RPMI7951 (cell line): ENCODE measurements around the gene TMEM181. TPM values are rescaled to one million over a fixed set of nuclear protein-coding genes. Genes with fewer than 3 reads are reported as not detected.
"Not testable (repeated sequence)": the region's sequence is repeated elsewhere in the genome, so short reads cannot be mapped to it uniquely, and the experiment has no call there.

ENCODE experiments used
- DNase-seq: peaks from one replicate; pipeline ENCODE4 v3.0.0-alpha.2; 2012; ENCODE audit warnings: low read depth
- total RNA-seq: library from RNA; depleted of rRNA; stranded (reverse); fragments of >200 nt; shearing (Covaris generic); gene quantifications from 2 replicates; pipeline ENCODE4 v1.2.3, GENCODE V29; 2014; rRNA removed

The TMEM181 gene, protein sequence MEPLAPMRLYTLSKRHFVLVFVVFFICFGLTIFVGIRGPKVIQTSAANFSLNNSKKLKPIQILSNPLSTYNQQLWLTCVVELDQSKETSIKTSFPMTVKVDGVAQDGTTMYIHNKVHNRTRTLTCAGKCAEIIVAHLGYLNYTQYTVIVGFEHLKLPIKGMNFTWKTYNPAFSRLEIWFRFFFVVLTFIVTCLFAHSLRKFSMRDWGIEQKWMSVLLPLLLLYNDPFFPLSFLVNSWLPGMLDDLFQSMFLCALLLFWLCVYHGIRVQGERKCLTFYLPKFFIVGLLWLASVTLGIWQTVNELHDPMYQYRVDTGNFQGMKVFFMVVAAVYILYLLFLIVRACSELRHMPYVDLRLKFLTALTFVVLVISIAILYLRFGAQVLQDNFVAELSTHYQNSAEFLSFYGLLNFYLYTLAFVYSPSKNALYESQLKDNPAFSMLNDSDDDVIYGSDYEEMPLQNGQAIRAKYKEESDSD
- total RNA-seq = 32.6 and 37.6 TPM in 2 replicates

DNA sequence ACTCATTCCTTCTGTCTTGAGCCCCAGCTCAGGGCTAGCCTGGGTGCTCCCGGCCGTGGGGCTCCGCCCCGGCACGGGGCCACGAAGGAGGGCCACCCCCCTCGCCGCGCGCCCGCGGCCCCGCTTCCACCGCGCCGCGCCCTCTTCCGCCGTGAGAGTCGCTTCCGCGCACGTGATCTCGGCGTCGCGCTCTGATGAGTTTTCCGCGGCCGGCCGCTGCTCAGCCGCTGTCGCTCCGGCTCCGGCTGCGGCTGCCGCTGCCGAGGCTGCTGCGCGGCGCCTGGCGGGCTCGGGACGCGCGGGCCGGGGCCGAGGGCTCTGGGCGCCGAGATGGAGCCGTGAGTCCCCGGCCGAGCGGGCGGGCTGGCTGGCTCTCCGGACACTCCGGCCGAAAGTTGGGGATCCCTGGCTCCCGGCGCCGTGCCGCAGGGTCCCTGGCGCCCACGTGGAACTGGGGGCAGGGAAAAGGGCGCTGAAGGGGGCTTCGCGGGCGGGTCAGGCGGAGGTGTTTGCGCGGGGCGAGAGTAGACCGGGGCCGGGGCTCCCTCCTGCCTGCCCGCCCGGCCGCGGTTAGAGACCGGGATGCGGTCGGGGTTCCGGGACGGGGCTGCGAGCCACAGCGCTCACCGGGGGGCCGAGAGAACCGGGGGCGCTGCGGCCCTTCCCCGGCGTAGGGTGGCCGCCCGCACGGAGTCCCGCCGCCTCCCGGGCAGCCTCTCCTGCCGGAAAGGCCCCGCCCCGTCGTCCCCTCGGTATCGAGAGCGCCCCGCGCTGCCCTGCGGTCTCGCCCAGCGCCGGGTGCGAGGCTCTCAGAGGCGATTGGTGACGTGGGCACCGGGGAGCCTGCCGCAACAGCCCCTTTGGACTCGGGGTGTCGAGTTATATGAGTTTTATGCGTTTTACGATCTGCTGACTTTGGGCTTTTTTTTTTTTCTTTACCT is at the start of gene TMEM181:
TMEM181 (plus strand) TSS at position 197 of the 941 bp plus-strand sequence; CDS start at position 331, 134 bp downstream.
- peak; percentile 83 for DNase-seq

DNA sequence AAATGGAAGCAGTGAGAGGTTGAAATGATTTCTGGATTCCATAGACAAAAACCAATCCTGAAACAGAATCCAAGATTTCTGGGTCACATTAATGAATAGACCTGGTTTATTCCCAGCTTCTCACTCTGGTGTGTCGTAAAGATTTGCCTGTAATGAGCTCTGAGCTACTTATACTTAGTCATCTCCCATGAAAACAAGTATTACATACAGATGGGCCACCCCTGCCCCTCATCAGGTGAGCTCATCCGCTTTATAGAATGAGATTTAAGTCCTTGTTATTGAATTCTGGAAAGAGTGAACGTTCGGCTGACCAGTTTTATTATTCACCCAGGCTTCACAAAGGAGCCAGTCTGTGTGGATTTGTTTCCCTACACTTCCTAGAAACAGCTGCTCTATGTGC is 47.1 kb upstream of the TMEM181 start:
- DNase-seq = no peak

DNA sequence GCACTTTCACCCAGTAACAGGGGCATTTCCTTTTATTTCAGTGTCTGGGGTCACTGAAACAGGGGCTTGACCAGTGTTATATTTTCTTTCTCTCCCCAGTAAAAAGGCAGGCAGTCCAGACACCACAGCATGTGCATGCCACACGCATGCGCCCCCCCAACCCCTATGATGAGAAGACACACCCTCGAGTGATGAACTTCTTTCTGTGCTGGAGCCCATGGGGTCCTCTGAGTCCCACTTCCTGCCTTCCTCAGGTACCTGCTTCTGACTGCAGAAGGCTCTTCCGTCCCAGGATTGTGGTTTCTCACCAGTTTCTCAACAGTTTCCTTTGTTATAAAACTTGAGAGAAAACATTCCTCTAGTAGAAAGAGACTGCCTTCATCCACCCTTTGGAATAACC is 45.7 kb upstream of the TMEM181 start:
- no peak for DNase-seq

DNA sequence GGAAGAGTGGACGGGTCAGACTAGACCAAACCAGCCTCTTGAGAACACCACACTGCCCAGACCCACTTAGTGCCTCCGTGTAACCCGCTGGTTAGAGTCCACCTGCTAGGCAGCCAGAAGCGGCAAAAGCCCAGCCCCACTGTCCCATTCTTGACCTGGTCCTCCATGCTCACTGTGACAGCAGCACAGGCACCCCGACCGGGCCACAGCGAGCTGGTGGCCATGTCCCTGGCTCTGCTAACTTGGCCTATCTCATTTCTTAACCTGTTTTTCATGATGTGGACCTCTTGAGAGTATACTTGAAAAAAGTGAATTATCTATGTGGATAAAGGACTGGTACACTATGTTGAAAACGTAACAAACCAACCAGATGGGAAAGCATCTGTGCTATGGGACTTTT is 44.9 kb upstream of the TMEM181 start:
- no peak for DNase-seq

DNA sequence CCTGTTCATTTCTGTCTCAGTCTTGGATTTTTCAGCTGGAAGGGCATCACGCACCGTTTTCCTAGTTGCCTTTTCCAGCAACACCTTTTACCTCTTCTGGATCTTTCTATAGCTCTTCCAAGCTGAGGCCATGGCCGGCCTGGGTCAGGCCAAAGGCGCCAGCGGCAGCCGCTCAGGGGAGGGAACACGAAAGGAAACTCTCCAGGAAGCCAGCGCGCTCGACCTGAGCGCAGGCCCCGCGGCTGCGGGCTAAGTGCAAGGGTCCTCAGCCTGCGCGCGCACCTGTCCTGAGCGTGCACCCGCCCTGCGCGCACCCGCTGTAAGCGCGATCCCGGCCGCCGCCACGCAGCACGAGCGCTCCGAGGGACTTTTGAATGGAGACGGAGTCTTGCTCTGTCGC is 43.8 kb upstream of the TMEM181 start:
- DNase-seq = no peak

DNA sequence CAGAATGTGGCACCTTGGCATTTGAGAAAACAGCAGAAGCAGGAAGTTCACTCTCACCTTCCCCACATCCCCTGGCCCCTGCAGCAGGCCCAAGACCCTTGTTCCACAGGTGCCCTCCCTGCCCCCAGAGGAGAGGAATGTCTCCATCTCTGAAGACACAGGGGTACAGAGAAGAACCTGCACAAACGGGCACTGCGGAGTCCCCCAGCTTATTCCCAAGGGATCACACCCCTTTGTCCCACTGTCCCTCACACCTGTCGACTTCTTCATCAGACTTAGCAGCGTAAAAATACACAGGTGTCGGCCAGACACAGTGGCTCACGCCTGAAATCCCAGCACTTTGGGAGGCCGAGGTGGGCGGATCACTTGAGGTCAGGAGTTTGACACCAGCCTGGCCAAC is 42.9 kb upstream of the TMEM181 start:
- DNase-seq = no peak

DNA sequence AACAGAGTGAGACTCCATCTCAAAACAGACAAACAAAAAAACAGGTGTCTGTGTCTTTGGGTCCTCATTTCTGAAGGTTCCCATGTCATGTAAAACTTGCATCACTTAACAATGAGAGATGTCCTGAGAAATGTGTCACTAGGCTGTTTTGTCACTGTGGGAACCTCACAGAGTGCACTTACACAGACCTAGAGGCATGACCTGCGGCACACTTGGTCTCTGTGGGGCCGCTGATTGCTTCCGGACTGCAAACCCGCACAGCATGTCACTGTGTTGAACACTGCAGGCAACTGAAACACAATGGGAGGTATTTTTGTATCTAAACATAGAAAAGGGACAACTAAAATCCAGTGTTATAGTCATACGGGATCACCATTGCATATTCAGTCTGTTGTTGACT is 42.3 kb upstream of the TMEM181 start:
- DNase-seq = peak; percentile 65

DNA sequence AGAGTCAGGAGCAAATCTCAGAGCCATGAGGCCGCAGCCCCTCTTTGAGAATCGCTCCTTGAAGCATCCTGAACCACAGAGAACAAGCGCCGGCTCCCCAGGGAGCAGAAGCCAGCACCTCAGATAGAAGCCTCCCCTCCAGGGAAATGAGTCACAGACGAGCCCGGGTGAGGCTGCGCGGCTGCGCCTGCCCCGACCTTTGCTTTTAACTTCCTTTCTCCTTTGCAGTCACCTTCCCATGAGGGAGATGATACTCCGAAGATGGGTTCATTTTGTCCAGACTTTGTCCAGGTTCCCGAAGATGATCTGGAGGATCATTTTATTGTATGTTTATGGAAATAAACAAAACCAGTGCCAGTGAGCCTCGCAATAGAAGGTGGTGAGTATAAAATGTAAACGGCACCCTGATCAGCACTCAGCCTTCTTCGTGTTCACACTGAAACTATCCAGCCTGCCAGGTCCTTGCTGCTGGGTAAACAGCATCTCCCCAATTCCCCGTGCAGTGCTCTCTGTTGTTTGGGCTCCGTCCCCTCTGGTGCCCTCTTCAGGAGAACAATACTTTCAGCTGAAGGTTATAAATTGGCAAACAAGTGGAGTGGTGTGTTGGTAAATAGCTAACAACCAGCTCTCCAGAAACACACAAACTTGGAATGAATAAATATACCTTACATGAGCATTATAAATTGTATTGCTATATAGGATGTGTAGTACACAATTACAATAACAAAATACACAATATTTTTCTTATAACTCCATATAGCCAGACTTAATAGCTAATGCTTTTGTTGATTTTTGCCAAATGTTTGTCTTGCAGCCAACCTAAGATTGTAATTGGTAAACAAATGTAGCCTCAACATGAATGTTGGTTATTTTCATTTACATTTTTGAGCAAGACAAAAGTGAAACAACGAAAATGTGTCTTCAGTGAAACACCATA is 41.4 kb upstream of the TMEM181 start:
- DNase-seq = peak; percentile 93

DNA sequence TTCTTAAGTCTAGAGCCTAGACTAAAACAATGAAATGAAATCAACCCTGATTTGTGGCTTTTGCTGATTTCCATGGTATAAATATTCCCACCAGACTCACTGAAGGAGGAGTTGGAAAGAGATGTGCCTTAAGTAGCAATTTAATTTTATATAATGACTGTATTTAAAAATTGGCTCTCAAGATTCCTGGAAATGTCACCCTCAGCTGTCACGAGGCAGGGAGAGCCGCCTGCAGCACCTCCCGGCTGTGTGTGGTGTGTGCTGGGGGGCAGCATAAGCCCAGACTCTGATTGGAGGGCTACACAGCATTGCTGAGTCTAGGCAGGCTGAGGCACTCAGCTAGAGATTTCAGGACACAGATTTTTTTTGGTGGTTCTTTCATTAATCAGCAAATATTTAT is 40.6 kb upstream of the TMEM181 start:
- DNase-seq = no peak

DNA sequence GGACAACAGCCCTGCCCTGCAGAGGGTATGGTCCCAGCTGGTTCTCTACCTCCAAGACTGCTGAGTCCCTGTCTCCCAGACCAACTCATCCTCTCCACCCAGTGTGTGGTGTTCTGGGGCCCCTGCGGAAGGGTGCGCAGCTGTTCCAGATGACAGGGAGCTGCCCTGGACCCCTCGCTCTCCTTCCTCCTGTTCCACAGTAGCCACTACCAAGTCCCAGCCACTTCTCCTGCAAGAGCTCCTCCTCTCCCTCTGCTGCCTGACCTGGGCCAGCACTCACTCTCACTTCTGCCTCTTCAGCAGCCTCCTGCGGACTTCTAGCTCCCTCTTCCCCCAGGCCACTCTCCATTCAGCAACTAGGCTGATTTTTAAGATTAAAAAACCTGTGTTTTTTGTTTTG is 40.1 kb upstream of the TMEM181 start:
- no peak for DNase-seq

DNA sequence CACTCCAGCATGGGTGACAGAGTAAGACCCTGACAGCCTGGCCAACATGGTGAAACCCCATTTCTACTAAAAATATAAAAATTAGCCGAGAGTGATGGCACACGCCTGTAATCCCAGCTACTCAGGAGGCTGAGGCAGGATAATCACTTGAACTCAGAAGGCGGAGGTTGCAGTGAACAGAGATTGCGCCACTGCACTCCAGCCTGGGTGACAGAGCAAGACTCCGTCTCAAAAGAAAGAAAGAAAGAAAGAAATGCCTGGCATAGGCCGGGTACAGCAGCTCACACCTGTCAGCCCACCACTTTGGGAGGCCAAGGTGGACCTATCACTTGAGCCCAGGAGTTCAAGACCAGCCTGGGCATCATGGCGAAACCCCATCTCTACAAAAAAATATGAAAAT is 38.9 kb upstream of the TMEM181 start:
- not testable (repeated sequence) for DNase-seq

DNA sequence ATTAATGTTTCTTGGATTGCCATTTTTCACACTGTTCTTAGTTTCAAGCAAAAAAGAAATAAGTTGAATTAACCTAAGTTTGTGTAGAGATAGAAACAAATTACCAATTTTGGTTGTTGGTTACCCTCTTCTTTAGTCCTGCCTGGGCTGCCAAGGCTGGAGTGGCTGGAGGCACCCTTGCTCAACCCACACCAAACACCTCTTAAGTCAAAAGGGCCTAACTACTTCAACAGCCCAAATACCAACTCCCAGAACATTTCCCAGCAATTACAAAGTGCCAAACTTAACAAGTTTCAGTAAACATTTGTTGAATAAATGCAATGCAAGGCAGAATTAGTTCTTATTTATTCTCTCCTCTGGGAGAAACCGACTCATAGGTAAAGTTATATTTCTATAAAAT is 38.1 kb upstream of the TMEM181 start:
- DNase-seq = no peak

DNA sequence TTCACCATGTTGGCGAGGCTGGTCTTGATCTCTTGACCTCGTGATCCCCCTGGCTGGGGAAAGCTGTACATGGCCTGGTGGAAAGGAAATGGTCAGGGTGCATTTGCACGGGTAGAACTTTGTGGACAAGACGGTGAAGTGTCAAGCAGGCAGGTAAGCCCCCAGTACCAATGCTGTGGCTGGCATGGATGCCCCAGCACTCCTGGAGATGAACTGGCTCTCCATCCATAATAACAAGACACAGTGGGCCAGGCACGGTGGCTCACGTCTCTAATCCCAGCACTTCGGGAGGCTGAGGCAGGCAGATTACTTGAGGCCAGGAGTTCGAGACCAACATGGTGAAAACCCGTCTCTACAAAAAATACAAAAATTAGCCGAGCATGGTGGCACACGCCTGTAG is 37.3 kb upstream of the TMEM181 start:
- no peak for DNase-seq

DNA sequence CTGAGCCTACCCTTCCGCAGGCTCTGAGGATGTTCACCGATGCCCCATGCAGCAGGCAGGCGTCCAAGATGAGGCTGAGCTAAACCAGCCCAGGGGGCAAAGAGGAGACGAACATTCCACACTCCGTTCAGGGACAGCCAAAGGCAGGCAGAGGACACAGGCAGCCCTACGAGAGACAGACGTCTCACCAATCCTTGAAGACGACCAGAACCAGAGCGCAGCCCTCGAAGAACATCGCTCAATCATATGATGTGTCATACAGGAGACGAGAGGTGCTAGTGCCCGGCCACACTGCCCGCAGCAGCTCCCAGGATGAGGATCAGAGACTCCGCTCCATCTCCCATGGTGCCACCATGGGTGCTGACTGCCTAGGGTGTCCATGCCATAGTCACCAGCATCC is 35.6 kb upstream of the TMEM181 start:
- DNase-seq = no peak

DNA sequence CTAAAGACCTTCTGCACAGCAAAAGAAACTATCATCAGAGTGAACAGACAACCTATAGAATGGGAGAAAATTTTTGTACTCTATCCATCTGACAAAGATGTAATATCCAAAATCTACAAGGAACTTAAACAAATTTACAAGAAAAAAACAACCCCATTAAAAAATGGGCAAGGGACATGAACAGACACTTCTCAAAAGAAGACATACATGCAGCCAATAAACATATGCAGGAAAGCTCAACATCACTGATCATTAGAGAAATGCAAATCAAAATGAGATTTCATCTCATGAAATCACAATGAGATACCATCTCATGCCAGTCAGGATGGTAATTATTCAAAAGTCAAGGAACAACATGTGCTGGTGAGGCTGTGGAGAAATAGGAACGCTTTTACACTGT is 32.0 kb upstream of the TMEM181 start:
- not testable (repeated sequence) for DNase-seq

DNA sequence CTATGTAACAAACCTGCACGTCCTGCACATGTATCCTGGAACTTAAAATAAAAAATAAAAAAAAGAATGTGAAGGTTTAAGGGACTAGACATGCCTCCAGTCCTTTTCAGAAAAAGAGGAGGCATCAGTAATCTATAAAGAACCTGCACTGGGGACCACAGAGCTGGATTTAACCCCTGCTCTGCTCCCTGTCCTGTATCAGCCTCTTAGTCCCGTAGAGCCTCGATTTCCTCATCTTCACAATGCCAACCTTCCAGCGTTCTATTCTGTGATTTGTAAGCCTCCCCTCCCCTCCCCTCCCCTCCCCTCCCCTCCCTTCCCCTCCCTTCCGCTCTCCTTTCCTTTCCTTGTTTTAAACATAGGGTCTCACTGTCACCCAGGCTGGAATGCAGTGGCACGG is 31.1 kb upstream of the TMEM181 start:
- DNase-seq = no peak

DNA sequence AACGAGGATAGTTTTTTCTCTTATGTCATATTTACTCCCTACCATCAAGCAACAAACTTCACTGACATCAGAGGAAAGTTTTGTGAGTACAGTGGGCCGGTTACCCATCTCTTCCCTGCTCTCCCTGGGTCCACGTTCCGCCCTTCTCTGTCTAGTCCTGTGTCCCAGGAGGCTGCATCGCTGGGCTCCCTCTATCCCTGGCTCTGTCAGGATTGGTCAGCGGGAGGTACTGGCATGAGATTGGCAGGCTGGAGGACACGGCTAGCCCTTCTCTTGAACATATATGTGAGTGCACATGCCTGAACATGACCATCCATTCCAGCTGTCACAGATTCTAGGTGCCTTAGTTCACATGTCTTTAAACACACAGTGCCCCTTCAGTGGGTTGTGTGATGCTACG is 30.3 kb upstream of the TMEM181 start:
- DNase-seq = no peak

DNA sequence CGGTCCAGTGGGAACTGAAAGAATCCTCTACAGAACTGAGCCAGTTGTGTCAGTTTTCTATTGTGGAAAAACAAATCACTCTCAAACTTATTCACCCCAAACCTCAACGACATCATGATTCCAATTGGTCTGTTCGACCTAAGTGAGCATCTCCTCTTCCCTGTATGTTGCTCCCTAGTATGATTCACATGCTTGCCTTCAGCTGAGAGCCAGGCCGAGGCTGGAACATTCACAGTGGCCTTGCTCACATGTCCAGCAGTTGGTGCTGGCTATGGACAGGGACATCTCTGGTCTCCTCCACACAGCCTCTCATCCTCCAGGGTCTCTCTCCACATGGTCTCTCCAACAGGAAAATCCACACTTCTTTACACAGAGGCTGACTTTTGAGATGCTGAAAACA is 28.3 kb upstream of the TMEM181 start:
- no peak for DNase-seq

DNA sequence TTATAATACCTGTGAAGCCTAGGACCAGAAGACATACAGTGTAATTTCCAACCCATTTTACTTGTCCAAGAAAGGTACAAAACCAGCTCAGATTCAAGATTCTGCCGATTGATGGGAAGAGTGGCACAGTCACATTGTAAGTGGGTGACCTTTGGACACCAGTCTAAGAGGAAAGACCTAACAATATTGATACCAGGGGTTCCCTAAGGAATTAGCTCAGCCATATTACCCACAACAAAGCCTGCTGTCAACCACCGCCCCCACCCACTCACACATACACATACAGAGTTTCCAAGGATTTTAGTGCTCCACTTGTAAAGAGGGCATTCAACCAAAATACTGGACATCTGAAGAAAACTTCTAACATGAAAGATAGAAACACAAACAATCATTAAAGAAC is 27.9 kb upstream of the TMEM181 start:
- no peak for DNase-seq

DNA sequence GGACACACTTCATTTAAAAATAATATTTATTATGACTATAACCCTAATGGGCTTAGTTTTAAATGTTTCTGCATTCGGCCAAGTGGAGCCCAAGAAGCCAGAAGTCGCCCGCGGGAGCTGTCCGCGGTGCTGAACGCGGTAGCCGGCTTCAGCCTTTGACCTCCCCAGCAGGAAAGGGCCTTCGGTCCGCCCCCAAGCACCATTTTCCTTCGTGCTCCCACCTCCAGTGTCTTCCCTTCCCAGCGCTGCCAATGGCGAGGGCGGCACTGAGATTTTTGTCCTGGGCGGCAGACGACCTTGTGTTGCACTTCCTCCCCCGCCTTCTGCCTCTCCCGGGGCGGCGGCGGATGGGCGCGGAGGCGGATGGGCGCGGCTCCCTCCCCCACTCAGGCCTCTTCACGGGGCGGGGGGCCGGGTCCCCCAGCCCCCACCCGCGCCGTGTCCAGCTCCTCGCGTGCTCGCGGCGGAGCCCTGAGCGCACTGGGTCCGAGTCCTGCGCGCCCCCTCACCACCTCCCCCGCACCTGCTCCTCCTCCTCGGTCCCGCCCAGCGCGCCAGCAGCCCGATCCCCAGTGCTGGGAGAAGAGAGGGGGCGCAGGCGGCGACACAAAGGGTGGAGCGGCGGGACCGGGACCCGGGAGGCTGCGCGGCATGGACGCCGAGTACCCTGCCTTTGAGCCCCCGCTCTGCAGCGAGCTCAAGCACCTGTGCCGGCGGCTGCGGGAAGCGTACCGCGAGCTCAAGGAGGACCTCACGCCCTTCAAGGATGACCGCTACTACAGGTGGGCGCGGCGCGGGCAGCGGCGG is 23.6 kb upstream of the TMEM181 start:
- DNase-seq = peak; percentile 69
